Myocyte (in vitro differentiated cells): Measurements from ENCODE around the gene DHPS. TPM values are rescaled to one million over a fixed set of nuclear protein-coding genes. Genes with fewer than 3 reads are reported as not detected.
"Not testable (repeated sequence)": the region's sequence is repeated elsewhere in the genome, so short reads cannot be mapped to it uniquely, and the experiment has no call there.

Experiments used
- DNase-seq: peaks from one replicate; pipeline ENCODE4 v3.0.0-alpha.2; 2012; ENCODE audit warnings: low read depth
- total RNA-seq: library from RNA; depleted of rRNA; stranded (reverse); fragments of >200 nt; gene quantifications from 2 replicates; pipeline ENCODE4 v1.2.3, GENCODE V29; 2014

DHPS gene
- total RNA-seq, 1 donor from 2014 or later = 72.5 TPM

- no peak for DNase-seq
Observed at GRCh38 chr19:12647490-12648071, 34.1 kb downstream of the DHPS start.

GRCh38 chr19:12647047-12647446, 34.6 kb downstream of the DHPS start:
- DNase-seq = no peak

- no peak for DNase-seq
Observed at GRCh38 chr19:12646551-12646950, 35.1 kb downstream of the DHPS start.

GRCh38 chr19:12643716-12644115, 38.0 kb downstream of the DHPS start:
- DNase-seq = not testable (repeated sequence)

GRCh38 chr19:12642506-12642905, 39.2 kb downstream of the DHPS start:
- DNase-seq = no peak

GRCh38 chr19:12641456-12641855, 40.2 kb downstream of the DHPS start:
- no peak for DNase-seq

GRCh38 chr19:12639901-12640613, 41.6 kb downstream of the DHPS start:
- peak; percentile 66 for DNase-seq

- DNase-seq = no peak
Observed at GRCh38 chr19:12638611-12639182, 43.0 kb downstream of the DHPS start.

- DNase-seq = no peak
Observed at GRCh38 chr19:12636631-12637030, 45.0 kb downstream of the DHPS start.

GRCh38 chr19:12629215-12629614, 52.5 kb downstream of the DHPS start:
- DNase-seq = no peak

GRCh38 chr19:12628040-12629022, 53.3 kb downstream of the DHPS start:
- DNase-seq = no peak

GRCh38 chr19:12626958-12627357, 54.7 kb downstream of the DHPS start:
- no peak for DNase-seq

Other genes with a start within 250 kb of the DHPS start
- 1.9 and 2.3 TPM in 2 replicates for gene ZNF443, start 240.9 kb downstream of the DHPS start, total RNA-seq
- gene ZNF709, start 197.1 kb downstream of the DHPS start, total RNA-seq = 3.2 and 4.4 TPM in 2 replicates
- gene ZNF564, start 130.4 kb downstream of the DHPS start, total RNA-seq = 5.8 and 6.0 TPM in 2 replicates
- gene ZNF490, start 71.1 kb downstream of the DHPS start, total RNA-seq = 5.8 and 8.6 TPM in 2 replicates
- 12.5 and 13.6 TPM in 2 replicates for gene ZNF791, start 71.0 kb downstream of the DHPS start, total RNA-seq
- 50.7 and 52.0 TPM in 2 replicates for gene MAN2B1, start 15.1 kb downstream of the DHPS start, total RNA-seq
- 10.2 and 10.5 TPM in 2 replicates for gene WDR83, start 15.1 kb downstream of the DHPS start, total RNA-seq
- gene GNG14, start 6.1 kb upstream of the DHPS start, total RNA-seq = not detected in 2 replicates
- gene FBXW9, start 14.8 kb upstream of the DHPS start, total RNA-seq = 11.9 and 12.2 TPM in 2 replicates
- 45.6 and 51.3 TPM in 2 replicates for gene TNPO2, start 42.1 kb upstream of the DHPS start, total RNA-seq
- 200 and 262 TPM in 2 replicates for gene TRIR, start 52.8 kb upstream of the DHPS start, total RNA-seq
- 73.1 and 96.8 TPM in 2 replicates for gene GET3, start 55.6 kb upstream of the DHPS start, total RNA-seq
- 0.05 and 0.24 TPM in 2 replicates for gene BEST2, start 69.9 kb upstream of the DHPS start, total RNA-seq
- 39.6 and 49.9 TPM in 2 replicates for gene HOOK2, start 93.7 kb upstream of the DHPS start, total RNA-seq
- 84.4 and 96.5 TPM in 2 replicates for gene JUNB, start 109.6 kb upstream of the DHPS start, total RNA-seq
- gene PRDX2, start 119.9 kb upstream of the DHPS start, total RNA-seq = 109 and 130 TPM in 2 replicates
- gene THSD8, start 120.2 kb upstream of the DHPS start, total RNA-seq = not detected in 2 replicates
- gene RNASEH2A, start 124.7 kb upstream of the DHPS start, total RNA-seq = 3.5 and 4.3 TPM in 2 replicates
- gene RTBDN, start 152.7 kb upstream of the DHPS start, total RNA-seq = not detected in 2 replicates
- 0.42 TPM in 1 of 2 replicates, not detected in the other for gene MAST1, start 156.6 kb upstream of the DHPS start, total RNA-seq
- gene DNASE2, start 199.6 kb upstream of the DHPS start, total RNA-seq = 21.3 and 22.3 TPM in 2 replicates
- not detected in 2 replicates for gene KLF1, start 205.3 kb upstream of the DHPS start, total RNA-seq
- 32.8 and 42.3 TPM in 2 replicates for gene GCDH, start 209.3 kb upstream of the DHPS start, total RNA-seq
- gene SYCE2, start 237.4 kb upstream of the DHPS start, total RNA-seq = 0.16 TPM in 1 of 2 replicates, not detected in the other